Measurements from ENCODE around the gene COL13A1. TPM values are rescaled to one million over a fixed set of nuclear protein-coding genes. Genes with fewer than 3 reads are reported as not detected.

Gene COL13A1
- total RNA-seq, 4 donors from 2014 or later: 1.2 to 4.2 (median 2.6) TPM

GRCh38 chr10:69854511-69855345 lies 53.0 kb downstream of the COL13A1 start:
- intact Hi-C loops (cut with DNase I): no loop called here
- no peak for DNase-seq (ENCODE audit: extremely low spot score)

GRCh38 chr10:69855346-69856111 lies 53.8 kb downstream of the COL13A1 start:
- intact Hi-C loops (cut with DNase I): no loop called here
- Histone ChIP-seq H3K27ac (replicated peaks in 1 of 4) (no peak overlapping the region), H3K4me3 (no peak overlapping the region), H3K4me1 (peaks cover 0 to 11% (median 3%) of the 10 kb centered on the region in 4 donors), H3K9me3 (no peaks in the 10 kb centered on the region), H3K27me3 (no peaks in the 10 kb centered on the region), H3K36me3 (no peaks in the 10 kb centered on the region)
- TF ChIP-seq POLR2AphosphoS5 (IDR thresholded peaks at IDR 0.05) (no peak), EP300 (IDR thresholded peaks at IDR 0.05) (no peak), POLR2A (IDR thresholded peaks at IDR 0.05; ENCODE audit: low read depth) (no peak), CTCF (IDR thresholded peaks at IDR 0.05) (no peak)
- WGBS: 76% methylated on average over 6 of the region's 6 CpGs
- no peak for DNase-seq (ENCODE audit: extremely low spot score)

More at GRCh38 chr10:69854511-69855345, 53.0 kb downstream of the COL13A1 start:
- Histone ChIP-seq H3K4me3 (no peak overlapping the region), H3K27me3 (no peaks in the 10 kb centered on the region), H3K4me1 (peaks cover 0 to 12% (median 3%) of the 10 kb centered on the region in 4 donors), H3K36me3 (no peaks in the 10 kb centered on the region), H3K27ac (replicated peaks in 1 of 4) (no peak overlapping the region), H3K9me3 (no peaks in the 10 kb centered on the region)
- no peak for TF ChIP-seq EP300 (IDR thresholded peaks at IDR 0.05)
- no peak for TF ChIP-seq POLR2A (IDR thresholded peaks at IDR 0.05; ENCODE audit: low read depth)
- no peak for TF ChIP-seq CTCF (IDR thresholded peaks at IDR 0.05)
- WGBS: 77% methylated on average over 10 of the region's 10 CpGs

- no peak for DNase-seq (ENCODE audit: extremely low spot score)
- peaks cover 1 to 12% (median 7%) of the 10 kb centered on the region in 4 donors for H3K4me1 ChIP-seq
- 93% methylated on average over 7 of the region's 7 CpGs for WGBS
- H3K4me3 ChIP-seq: no peak overlapping the region
- no peaks in the 10 kb centered on the region for H3K27me3 ChIP-seq
- H3K27ac ChIP-seq (replicated peaks in 1 of 4): no peak overlapping the region
- TF ChIP-seq EP300 (IDR thresholded peaks at IDR 0.05) (no peak), POLR2AphosphoS5 (IDR thresholded peaks at IDR 0.05) (no peak), POLR2A (IDR thresholded peaks at IDR 0.05; ENCODE audit: low read depth) (no peak), CTCF (IDR thresholded peaks at IDR 0.05) (no peak)
- no peaks in the 10 kb centered on the region for H3K36me3 ChIP-seq
- intact Hi-C loops (cut with DNase I): no loop called here
- no peaks in the 10 kb centered on the region for H3K9me3 ChIP-seq
These were observed 55.0 kb downstream of the COL13A1 start for GRCh38 chr10:69856601-69857166.

- H3K27ac ChIP-seq (replicated peaks in 1 of 4): no peak overlapping the region
- H3K4me1 ChIP-seq: peaks cover 3 to 16% (median 10%) of the 10 kb centered on the region in 4 donors
- no peaks in the 10 kb centered on the region for H3K27me3 ChIP-seq
- no peaks in the 10 kb centered on the region for H3K36me3 ChIP-seq
- intact Hi-C loops (cut with DNase I): no loop called here
- TF ChIP-seq POLR2AphosphoS5 (IDR thresholded peaks at IDR 0.05) (no peak), CTCF (IDR thresholded peaks at IDR 0.05) (no peak), EP300 (IDR thresholded peaks at IDR 0.05) (no peak), POLR2A (IDR thresholded peaks at IDR 0.05; ENCODE audit: low read depth) (no peak)
- H3K4me3 ChIP-seq: no peak overlapping the region
- no peak for DNase-seq (ENCODE audit: extremely low spot score)
- no peaks in the 10 kb centered on the region for H3K9me3 ChIP-seq
- WGBS: 83% methylated on average over 1 of the region's 1 CpG
These were observed 56.5 kb downstream of the COL13A1 start for GRCh38 chr10:69858201-69858600.
